Heart left ventricle (tissue), 16 donors: Measurements from ENCODE around the gene LAD1. TPM values are rescaled to one million over a fixed set of nuclear protein-coding genes. Genes with fewer than 3 reads are reported as not detected.

Experiments used
- ATAC-seq, 4 donors: fragments of 200-7000 bp; cut with Tn5 transposase; one replicate each; pipeline ENCODE4 v1.9.1; 2020 to 2022; ENCODE audit warnings: moderate library complexity in 4 of 4, mild to moderate bottlenecking in 3 of 4, moderate number of reproducible peaks in 1 of 4
- DNase-seq, 5 donors: peaks; one replicate each; pipeline ENCODE4 v3.0.0-alpha.2; 2020
- H3K27ac ChIP-seq, 12 donors: fragments of 200-600 bp; sonication (generic) in 4 of 12; one replicate each; pipeline versions ENCODE4 v1.5.0 to v1.8.0; 2016 to 2022; ENCODE audit warnings: mild to moderate bottlenecking in 2 of 12
- H3K27me3 ChIP-seq, 9 donors: fragments of 200-600 bp; sonication (generic) in 2 of 9; one replicate each; pipeline versions ENCODE4 v1.5.1 to v1.8.0; 2016 to 2022; ENCODE audit warnings: mild to moderate bottlenecking in 3 of 9
- H3K36me3 ChIP-seq, 9 donors: fragments of 200-600 bp; sonication (generic) in 2 of 9; one replicate each; pipeline versions ENCODE4 v1.5.0 to v1.8.0; 2018 to 2022; ENCODE audit warnings: mild to moderate bottlenecking in 2 of 9
- H3K4me1 ChIP-seq, 12 donors: fragments of 200-600 bp; sonication (generic) in 4 of 12; one replicate each; pipeline versions ENCODE4 v1.5.0 to v1.8.0; 2016 to 2022; ENCODE audit warnings: mild to moderate bottlenecking in 3 of 12
- H3K4me3 ChIP-seq, 12 donors: fragments of 200-600 bp; sonication (generic) in 4 of 12; one replicate each; pipeline versions ENCODE4 v1.5.0 to v1.8.0; 2017 to 2022; ENCODE audit warnings: mild to moderate bottlenecking in 9 of 12, moderate library complexity in 4 of 12
- H3K9me3 ChIP-seq, 12 donors: fragments of 200-600 bp; sonication (generic) in 4 of 12; one replicate each; pipeline versions ENCODE4 v1.5.0 to v1.8.0; 2016 to 2022; ENCODE audit warnings: mild to moderate bottlenecking in 1 of 12
- CTCF ChIP-seq, 12 donors: fragments of 200-600 bp; sonication (generic) in 4 of 12; IDR thresholded peaks; one replicate each; pipeline versions ENCODE4 v1.5.0 to v1.8.0; 2018 to 2022; ENCODE audit warnings: antibody characterized with exemption in 12 of 12, mild to moderate bottlenecking in 5 of 12
- POLR2A ChIP-seq, 2 donors: fragments of 450-650 bp; IDR thresholded peaks; one replicate each; pipeline ENCODE4 v1.6.1; 2017; ENCODE audit warnings: antibody characterized with exemption in 2 of 2, mild to moderate bottlenecking in 2 of 2, moderate library complexity in 2 of 2
- WGBS, 4 donors: extraction: QIAGEN DNeasy Blood & Tissue Kit in 2 of 4; methylation state at CpG; one replicate each; pipeline versions ENCODE4 v1.1.5 to v1.1.7; 2013 to 2018; 5-methylcytosine and 5-hydroxymethylcytosine counted together
- intact Hi-C, 10 donors: fragments of 100-400 bp; cut with DNase I; formaldehyde crosslinking; loops; one replicate each; pipeline versions ENCODE4 v1.11.1 to v1.14.2; 2022
- polyA plus RNA-seq, 2 donors: library from polyadenylated mRNA; stranded (reverse); fragments of 200-250 nt; gene quantifications; one replicate each; pipeline ENCODE4 v1.2.3, GENCODE V29; 2013
- total RNA-seq, 9 donors: library from RNA; depleted of rRNA in 2 of 9; stranded (reverse); fragments of >200 nt in 2 of 9; fragmentation: NEBNext Ultra II Directional in 3 of 9; extraction: Animal tissue kit (Norgen Biotek cat#: 25700) in 3 of 9; gene quantifications; one replicate each; pipeline versions ENCODE4 v1.1.0 to v1.2.4, GENCODE V29; 2016 to 2023
- donor health status: ischemic (EF 13 %, LVEDD 7.1; RV severe dilation, severe dysfunction).
- donor health status: healthy with polysubstance abuse.
- donor health status: DM: no; HTN: yes; CAD: no.
- donor health status: DM: no; HTN: no; CAD: no.
- donor health status: ischemic (EF 25% LVEDD 6.9; RV normal size, moderate dysfunction).
- donor health status: ischemic (EF 25% LVEDD 5.7; RV mildly dilated, moderate dysfunction).
- donor health status: healthy.
- donor health status: DM: yes; HTN: yes; CAD: no.
- donor health status: ischemic (EF 35%, LVEDD 5.7; RV mildly dilated, moderate dysfunction).
- donor health status: nonischemic (EF 11% LVEDD 7.7; RV severe dilation, severe dysfunction).
- donor health status: DM: yes; HTN: yes; CAD: no.
- donor health status: PGD.
- donor health status: ischemic (EF 29% LVEDD 5.4; RV normal size, mild dysfunction).
- donor health status: nonischemic (EF 23%, LVEDD 6.1; RV moderate dilation, normal function).

LAD1 gene
- total and polyA plus RNA-seq, 11 donors: 2.0 to 99.2 (median 6.9) TPM

DNA sequence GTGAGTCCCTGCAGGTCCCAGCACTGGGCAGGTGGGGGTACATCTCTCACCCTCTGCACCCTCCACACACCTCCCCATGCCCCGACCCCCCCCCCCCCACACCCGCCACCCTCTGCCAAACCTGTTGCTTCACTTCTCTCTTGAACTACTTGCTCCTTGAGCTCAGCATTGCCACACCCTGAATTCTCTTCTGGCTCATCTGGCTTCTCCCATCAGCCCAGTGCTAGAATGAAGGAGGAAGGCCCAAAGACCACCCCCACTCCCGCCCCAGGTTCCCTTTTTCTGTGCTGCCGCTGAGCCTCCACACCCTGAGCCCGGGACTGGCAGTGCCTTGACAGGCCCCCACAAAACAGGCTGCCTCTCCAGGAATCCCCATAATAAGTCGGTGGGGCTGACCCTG lies 28.8 kb upstream of the LAD1 start:
- no peak for DNase-seq
- WGBS, 4 donors: 80 to 93% (median 86%) methylated on average over 3 to 6 of the region's 6 CpGs
- intact Hi-C loops: no loop called here
- no peaks in the 10 kb centered on the region for H3K36me3 ChIP-seq
- ATAC-seq: no peak
- H3K4me1 ChIP-seq: peaks cover 0 to 7% (median 0%) of the 10 kb centered on the region in 12 donors
- no peak for TF ChIP-seq POLR2A (IDR thresholded peaks at IDR 0.05)
- TF ChIP-seq CTCF (IDR thresholded peaks at IDR 0.05): no peak
- H3K4me3 ChIP-seq: no peak overlapping the region
- no peaks in the 10 kb centered on the region for H3K27me3 ChIP-seq
- H3K27ac ChIP-seq: no peak overlapping the region
- H3K9me3 ChIP-seq: peaks cover 0 to 6% (median 0%) of the 10 kb centered on the region in 12 donors

DNA sequence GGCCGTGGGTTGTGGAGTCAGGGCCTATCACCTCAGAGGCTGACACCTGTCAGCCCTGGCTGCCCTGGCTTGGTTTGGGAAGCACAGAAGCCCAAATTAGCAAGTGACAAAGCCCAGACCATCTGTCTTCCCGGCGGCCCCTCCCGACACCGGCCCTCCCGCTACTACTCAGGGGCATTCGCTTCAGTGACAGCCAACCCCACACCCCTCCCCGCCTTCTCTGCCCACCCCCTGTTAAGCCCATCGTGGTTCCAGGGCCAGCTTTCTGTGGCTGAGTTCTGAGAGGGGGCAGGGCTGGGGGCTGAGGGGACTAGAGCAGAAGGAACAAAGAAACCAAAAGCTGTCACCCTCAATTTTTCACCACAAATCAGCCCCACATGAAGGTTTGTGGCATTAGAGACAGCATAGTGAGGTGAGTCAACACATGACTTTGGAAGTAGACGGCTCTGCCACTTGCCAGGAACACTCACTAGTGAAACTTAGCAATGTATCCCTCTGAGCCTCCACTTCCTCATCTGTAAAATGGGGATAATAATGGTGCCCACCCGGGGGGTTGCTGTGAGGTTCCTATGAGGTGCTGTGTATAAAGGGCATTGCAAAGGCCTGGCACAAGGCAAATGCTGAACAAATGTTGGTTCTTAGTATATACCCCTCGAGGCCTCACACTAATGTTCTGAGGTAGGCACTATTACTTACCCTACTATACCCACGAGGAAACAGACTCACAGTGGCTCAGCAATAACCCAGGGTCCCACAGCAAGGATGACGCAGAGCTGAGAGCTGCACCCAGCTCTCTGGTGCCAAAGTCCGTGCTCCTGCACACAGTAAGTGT lies 27.6 kb upstream of the LAD1 start:
- ATAC-seq (peak; percentile 70 to 86 (median 80)), DNase-seq (peak in 4 of 5 donors; percentile 55 to 81 (median 68))
- peaks cover 0 to 6% (median 0%) of the 10 kb centered on the region in 12 donors for H3K9me3 ChIP-seq
- intact Hi-C loops: no loop called here
- no peaks in the 10 kb centered on the region for H3K36me3 ChIP-seq
- 49 to 58% (median 52%) methylated on average over 13 to 15 of the region's 15 CpGs for WGBS, 4 donors
- peak overlapping the region in 7 of 12 donors; percentile 4 to 73 (median 57) for H3K27ac ChIP-seq
- H3K4me3 ChIP-seq: no peak overlapping the region
- H3K4me1 ChIP-seq: peaks cover 0 to 7% (median 0%) of the 10 kb centered on the region in 12 donors
- no peak for TF ChIP-seq POLR2A (IDR thresholded peaks at IDR 0.05)
- TF ChIP-seq CTCF (IDR thresholded peaks at IDR 0.05): no peak
- H3K27me3 ChIP-seq: no peaks in the 10 kb centered on the region

GRCh38 chr1:201424146-201424545 lies 25.0 kb upstream of the LAD1 start:
- ATAC-seq: no peak

More at GRCh38 chr1:201424146-201424545, 25.0 kb upstream of the LAD1 start:
- H3K36me3 ChIP-seq: no peaks in the 10 kb centered on the region
- WGBS, 4 donors: 96 to 100% (median 98%) methylated on average over 2 of the region's 2 CpGs
- intact Hi-C loops: no loop called here
- H3K27me3 ChIP-seq: no peaks in the 10 kb centered on the region
- H3K4me3 ChIP-seq: no peak overlapping the region
- peaks cover 0 to 6% (median 0%) of the 10 kb centered on the region in 12 donors for H3K9me3 ChIP-seq
- peaks cover 0 to 26% (median 5%) of the 10 kb centered on the region in 12 donors for H3K4me1 ChIP-seq
- H3K27ac ChIP-seq: no peak overlapping the region
- no peak for TF ChIP-seq POLR2A (IDR thresholded peaks at IDR 0.05)
- no peak for TF ChIP-seq CTCF (IDR thresholded peaks at IDR 0.05)
- no peak for DNase-seq
